CD4-positive, alpha-beta T cell treated with Interleukin-2 at 100 ng/mL for 4 hours (primary cell): ENCODE data around the gene NKAIN2.
"Not testable (repeated sequence)": the region's sequence is repeated elsewhere in the genome, so short reads cannot be mapped to it uniquely, and the experiment has no call there.

Experiments
- DNase-seq: peaks from one replicate; pipeline ENCODE4 v3.0.0-alpha.2; 2020; ENCODE audit warnings: low spot score

The NKAIN2 gene

DNA sequence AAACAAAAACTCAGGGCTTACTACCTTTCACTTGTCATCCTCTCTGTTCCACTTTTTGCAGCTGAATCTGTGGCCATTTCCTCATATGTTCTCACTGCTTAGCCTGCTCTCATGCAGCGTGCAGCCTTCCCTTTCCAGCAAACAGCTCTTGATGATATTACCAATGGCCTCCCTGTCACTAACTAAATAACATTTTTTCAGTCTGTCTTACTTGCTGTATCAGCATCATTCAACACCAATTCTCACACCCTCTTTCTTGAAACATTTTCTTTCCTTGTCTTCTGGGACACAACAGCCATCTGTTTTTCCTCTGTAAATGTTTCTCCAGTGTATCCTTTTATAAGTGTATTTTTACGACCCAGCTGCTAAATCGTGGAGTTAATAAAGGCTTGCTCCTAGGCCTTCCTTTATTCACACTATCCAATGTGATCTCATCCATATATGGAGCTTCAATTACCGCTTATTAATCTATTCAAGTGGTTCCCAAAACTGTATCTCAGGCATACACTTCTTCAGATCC is 634.9 kb downstream of the NKAIN2 start:
- no peak for DNase-seq

DNA sequence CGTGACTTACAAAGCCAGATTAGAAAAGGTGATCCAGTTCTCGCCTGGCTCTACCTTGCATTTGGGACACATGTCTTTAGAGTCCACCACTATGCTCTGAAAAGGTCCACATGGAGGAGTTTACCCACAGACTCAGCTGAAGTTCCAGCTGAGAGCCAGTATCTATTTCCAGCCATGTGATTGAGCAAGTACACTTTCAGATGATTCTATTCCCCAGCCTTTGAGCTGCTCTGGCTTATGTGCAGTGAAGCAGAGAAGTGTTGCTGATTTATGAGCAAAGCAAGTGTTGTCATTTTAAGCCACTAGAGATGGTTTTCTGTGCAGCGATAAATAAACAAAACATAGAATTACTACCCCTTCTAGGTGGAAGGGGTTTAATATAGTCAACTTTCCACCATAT is 637.8 kb downstream of the NKAIN2 start:
- DNase-seq, result no peak

DNA sequence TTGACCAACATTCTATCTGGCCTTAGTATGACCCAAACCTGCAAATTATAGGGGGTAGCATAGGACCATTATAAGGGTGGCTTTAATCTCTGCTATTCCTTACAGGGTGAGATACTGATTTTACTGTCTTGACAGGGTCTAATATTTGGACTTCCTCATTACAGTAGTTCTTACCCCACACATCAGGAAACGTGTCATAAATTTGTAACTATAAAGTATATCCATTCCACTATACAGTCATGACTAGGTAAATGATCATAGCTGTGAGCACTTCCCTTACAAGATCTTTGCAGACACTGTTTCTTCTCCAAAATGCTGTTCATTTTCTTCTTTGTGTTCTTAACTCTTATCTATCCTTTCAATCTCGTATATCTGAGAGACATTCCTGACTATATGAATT is 639.9 kb downstream of the NKAIN2 start:
- no peak for DNase-seq

DNA sequence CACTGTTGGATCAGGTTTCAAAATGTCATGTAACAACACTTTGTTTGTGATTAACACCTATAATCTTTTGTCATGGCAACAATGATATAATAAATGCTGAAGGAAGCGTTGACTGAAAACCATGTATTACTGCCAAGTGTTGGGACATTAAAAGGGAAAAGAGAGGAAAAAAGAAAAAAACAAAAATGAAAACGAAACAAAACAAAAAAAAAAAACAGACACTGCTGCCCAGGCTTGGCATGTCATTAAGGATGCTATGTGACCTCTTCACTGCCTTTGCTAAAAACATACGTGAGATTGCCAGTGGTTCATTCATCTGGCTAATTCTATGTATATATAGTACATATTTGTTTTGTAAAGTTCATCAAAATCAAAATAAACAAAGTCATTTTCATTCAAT is 641.9 kb downstream of the NKAIN2 start:
- no peak for DNase-seq

DNA sequence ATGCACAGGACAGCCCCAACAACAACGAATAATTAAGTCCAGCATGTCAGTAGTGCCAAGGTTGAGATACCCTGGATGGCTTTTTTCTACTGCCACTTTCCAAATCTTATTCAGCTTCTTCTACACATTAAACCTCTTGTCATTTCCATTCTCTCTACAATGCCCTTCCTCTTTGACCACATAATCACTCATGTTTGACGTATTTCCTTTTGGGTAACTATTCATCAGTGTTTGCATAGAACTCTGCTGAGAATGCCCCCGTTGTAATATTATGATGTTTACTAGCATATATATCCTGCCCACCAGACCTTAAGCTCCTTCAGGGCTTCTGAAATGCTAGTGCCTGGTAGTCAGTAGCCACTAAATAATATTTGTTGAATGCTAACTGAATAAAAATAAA is 643.3 kb downstream of the NKAIN2 start:
- DNase-seq, result no peak

DNA sequence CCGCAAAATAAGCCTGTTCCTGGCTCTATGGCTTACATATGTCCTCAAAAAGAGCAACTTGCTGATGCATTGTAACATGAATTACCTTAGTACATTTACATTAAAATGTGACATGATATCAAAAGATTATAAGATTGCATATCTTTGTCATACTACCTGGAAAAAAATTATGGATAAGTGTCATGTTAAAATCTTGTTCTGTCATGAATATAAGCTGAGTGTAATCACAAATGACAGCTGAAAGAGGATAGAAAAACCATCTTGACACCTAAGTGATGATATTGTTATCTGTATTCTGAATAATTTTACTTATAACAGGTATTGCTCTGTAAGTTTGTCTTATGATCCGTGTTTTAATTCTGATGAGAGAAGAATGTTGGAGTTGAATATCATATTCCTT is 655.6 kb downstream of the NKAIN2 start:
- DNase-seq, result no peak

DNA sequence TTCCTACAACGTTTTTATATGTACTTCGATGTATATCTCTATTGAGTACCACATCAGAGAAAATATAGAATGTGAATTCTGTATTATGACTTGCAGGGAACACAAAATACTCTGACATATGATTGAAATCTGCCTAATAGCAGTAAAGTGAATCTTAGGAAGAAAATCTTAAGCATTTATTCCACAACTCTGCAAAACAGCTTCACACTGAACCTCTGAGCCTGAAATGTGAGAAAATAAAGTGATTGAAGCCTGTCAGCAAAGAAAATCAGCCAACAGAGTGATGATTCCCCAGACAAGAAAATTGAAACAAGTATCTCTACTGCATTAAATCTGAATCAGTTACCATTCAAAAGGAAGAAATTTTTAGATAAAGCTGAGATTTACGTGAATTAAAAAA is 659.1 kb downstream of the NKAIN2 start:
- no peak for DNase-seq

DNA sequence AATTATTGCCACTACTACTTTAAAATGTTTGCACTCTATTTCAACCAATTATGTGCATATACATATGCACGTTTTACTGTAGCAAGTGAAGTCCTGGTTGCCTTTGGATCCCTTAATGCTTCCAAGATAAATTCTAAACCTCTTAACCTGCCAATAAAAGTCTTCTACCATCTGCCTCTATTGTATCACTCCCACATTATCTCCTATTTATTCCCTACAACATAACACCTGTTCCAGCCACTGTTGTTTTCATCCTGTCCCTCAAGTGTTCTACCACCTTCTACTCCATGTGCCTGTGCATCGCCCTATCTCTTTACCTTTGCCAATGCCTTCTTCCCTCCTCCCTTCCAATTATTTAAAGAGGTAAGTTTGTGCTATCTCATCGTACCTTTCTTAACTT is 659.6 kb downstream of the NKAIN2 start:
- DNase-seq, result no peak

DNA sequence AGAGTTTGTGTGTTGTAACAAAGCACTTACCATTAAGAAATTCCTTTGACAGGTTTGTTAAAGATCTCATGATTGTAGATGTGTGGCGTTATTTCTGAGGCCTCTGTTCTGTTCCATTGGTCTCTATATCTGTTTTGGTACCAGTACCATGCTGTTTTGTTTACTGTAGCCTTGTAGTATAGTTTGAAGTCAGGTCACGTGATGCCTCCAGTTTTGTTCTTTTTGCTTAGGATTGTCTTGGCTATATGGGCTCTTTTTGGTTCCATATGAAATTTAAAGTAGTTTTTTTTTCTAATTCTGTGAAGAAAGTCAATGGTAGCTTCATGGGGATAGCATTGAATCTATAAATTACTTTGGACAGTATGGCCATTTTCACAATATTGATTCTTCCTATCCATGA is 660.9 kb downstream of the NKAIN2 start:
- not testable (repeated sequence) for DNase-seq

DNA sequence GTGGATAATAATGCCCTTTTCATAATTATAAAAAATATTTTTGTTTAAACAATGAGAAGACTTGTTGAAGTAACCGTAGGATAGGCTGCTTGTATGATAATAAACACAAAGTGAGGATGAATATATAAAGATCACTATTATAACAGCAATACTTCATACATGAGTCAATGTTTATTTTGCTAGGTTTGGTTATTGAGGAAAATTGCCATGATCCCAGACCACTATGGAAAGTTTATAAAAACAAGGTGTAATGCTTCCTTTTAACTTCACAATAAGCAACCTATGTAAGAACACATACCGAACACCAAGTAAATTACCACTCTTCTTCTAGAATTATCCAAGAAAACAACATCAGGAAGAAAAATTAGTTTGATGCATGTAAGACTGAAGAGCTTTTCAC is 663.3 kb downstream of the NKAIN2 start:
- no peak for DNase-seq

DNA sequence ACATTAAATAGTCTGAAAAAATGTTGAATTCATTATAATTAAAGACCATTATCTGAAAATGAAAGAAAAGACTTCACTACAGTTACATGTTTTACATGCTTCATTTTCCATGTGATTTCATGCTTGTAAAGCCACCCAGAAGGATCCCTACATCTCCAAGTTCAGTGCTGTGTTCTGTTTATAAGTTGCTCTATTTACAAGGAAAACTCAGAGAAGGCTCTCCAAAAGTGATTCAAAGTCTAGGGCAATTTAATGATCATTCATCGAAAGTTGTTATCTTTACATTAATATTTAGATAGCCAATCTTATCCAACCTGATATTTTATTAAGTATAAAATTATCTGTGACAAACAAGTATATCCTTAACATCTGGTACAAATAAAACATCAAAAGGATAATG is 663.7 kb downstream of the NKAIN2 start:
- no peak for DNase-seq

DNA sequence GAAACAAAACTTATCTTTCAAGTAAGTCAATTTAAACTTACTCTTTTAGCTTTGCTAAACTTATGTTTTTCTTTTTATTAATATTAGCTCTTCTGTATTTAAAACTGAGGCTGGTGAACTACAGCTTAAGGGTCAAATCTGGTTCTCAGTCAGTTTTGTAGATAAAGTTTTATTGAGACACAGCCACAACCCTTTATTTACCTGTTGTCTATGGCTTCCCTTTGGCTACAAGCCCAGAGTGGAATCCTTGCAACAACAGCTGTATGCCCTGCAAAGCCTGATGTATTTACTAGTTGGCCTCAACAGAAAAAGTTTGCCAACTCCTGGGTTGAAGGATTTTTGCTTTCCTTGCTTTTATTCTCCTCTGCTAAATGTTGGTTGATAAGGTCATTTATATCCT is 667.1 kb downstream of the NKAIN2 start:
- DNase-seq, result no peak

DNA sequence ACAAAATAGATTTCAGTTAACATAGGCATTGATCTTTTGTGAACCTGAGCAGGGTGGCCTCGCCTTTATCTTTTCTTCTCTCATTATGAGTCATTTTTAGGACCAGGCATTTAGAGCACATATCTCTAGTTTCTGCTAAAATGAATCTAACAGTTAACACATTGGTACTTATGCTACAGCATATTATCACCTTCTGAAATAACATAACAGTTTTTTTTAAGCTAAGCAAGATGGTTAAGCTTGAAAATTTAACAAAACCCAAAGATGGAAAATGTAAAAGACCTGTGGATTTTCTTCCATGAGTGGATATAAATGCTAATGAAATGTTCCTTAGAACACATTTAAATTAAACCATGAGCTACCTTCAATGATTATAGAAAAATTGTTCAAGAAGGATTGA is 671.5 kb downstream of the NKAIN2 start:
- DNase-seq, result no peak

DNA sequence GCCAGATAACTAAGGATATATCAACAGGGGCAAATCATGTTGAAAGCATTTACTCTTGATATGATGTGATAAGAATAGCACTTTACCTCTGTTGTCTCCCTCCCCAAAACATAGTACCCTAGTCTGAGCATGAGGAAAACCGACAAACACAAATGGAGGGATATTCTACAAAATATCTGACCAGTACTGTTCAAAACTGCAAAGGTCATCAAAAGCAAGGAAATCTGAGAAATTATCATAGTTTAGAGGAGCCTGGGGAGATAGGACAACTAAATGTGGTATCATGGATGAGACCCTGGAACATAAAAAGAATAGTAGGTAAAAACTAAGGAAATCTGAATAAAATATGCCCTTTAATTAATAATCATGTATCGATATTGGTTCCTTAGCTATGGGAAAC is 675.2 kb downstream of the NKAIN2 start:
- no peak for DNase-seq

DNA sequence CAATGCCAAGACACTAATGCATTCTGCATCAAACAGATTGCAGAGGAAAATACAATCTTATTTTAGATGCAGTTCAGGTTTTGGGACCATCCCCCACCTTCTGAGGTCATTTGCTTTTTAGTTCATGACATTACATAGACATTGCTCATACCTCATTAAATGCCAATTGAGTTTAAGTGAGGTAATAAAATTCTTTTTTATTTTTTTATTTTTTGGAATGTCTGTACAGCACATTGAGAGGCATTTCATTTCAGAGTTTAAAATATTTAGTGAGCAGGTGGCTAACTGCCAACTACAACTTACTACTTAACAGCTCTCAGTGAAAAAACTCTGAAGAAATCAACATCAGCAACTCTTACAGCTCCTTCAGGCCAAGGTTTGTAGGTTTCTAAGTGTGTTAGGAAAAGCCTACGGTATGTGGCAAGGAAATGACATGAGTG is 676.3 kb downstream of the NKAIN2 start:
- no peak for DNase-seq

DNA sequence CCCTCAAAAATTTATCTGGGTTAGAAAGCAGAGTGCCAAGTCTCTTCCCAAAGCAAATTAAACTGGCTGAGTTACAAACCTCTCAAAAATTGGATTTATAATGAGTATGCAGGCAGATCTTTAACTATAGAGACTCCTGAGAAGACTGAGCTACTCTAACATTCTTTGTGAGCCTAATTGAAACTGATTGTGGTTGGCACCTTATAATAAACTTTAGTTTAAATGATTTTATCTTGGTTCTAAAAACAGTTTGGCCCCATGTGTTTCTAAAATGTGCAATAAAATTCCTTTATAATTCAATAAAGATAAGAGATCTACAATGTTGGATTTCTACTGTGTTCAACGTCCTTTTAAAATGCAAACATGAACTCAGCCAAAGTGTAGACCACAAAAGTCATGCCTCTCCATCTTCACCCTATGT is 678.4 kb downstream of the NKAIN2 start:
- DNase-seq, result no peak

DNA sequence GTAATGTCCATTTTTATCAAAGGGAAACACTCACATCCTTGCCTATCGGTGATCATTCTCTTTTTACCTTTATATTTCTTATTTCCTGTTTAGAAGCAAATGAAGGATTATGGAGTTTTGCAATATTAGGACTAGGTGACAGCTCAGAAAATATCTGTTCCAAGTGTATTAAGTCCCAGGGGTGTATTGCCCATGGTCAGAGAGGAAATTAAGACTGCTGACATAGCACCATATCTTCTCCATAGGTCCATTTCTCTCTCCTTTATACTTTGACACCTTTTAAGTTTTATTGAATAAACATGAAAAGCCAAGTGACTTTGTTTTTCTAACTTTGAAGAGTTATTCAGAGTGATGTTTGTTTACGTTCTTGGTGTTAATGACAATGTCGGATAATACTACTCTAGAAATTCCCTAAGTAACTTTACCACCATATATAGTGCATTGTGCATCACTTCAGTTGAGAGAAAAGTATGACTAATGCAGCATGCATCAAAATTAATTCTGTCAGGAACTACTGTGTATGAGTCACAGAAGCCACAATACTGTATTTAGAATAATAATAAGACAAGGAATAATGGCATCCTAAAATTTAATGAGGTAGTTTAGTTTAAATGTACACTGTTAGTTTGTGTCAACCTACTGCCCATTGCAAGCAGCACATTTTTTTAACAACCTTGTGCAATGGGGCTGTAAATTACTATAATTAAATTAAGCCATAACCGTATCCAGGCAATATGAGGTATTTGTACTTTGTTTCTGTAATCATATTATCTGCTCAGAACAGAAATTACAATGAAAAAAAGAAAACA is 684.2 kb downstream of the NKAIN2 start:
- DNase-seq, result no peak

DNA sequence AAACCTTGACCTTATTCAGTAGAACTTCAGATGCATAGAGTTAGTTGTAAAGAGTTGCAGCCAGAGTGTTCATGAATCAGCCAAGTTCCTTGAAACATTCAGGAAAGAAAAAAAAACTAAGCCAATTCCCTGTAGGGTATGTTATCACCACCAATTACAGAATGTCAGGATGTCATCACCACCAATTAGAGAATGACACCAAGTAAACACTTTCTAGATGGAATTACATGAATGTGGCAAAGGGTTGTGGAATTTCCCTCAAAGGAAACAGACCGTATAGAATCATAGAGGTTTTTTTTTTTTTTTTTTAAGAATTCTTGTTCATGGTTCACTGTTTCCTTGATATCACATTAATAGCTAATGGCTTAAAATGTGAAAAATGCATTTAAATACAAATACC is 686.5 kb downstream of the NKAIN2 start:
- DNase-seq, result no peak

DNA sequence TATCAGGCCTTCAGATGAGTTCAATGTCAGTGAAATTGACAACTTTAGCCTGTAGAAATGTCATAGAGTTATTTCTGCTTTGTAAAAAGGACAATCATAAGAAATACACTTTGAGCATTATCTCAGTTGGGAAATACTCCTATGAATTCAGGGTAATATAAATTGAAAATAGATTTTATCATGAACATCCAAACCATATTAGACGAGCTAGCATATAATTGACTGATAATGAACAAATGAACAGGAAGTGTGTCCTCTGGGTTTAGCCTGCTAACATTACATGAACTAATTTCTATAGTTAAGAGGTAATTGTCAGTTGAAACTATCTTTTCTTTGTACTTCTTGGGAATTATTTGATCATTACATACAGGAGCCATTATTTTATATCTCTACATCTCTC is 689.6 kb downstream of the NKAIN2 start:
- no peak for DNase-seq

DNA sequence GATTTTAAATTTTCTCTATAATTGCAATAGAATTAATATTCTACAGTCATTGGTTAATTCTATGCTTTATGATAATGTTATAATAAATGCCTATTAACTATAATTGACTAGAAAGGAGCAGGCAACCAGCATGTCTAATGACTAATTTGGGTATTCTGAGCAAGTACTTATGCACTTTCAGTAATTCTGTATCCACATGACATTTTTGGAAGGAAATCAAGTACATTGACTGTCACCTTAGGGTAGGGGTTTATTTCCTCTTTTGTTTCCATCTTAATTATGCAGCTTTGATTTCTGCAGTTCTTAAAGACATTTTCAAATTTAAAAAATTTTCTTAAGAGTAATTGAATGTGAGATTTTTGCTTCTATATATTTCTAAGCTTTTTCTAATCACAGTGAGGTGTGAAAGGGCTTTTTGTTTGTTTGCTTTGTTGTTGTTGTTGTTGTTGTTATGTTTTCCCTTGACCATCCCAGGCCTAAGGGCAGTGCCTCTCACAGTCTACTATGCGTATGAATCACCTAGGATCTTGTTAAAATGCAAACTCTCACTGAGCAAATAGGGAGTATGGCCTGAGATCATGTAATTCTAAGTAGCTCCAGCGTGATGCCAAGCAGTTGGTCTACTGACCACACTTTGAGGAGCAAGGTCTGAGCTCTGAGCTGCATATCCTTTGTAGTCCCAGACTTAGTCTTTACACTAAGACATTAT is 691.4 kb downstream of the NKAIN2 start:
- no peak for DNase-seq

DNA sequence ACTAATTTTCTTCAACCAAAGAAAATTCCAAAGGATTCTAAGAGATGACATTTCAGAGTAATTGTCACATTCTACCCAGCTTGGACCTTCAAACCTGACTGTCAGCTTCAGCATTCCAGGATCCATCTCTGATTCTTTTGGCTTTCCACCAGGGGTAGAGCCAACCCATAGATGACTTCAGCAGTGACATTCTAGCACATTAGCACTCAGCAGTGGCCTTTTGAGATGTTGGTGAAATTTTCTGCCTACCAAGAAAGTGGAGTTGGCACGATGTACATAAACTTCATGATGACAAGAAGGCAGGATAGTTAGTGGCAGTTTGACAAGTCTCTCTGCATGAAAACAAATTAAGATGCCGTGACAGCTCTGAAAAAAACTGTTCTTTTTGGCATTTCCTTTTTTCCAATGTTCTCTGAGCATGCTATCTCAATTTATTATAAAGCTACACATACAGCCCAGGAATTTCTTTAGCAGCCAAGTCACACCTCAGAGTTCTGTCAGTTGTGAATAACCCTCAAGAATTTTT is 692.1 kb downstream of the NKAIN2 start:
- no peak for DNase-seq

DNA sequence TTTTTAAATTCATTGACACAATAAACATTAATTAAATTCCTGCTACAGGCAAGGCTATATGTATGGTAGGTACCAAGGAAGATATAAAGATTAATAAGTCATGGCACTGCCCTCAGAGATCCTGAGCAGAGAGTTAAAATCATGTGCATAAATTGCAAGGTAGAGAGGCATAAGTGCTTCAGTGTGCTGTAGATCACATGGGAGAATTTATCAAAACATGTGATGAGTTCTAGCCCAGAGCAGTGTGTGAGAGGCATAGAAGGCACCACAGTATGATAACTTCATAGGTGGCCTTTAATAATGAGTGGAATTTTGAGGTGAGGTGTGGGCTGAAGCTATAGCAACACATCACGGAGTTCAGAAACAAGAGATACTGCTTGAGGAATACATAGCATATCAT is 692.7 kb downstream of the NKAIN2 start:
- no peak for DNase-seq

DNA sequence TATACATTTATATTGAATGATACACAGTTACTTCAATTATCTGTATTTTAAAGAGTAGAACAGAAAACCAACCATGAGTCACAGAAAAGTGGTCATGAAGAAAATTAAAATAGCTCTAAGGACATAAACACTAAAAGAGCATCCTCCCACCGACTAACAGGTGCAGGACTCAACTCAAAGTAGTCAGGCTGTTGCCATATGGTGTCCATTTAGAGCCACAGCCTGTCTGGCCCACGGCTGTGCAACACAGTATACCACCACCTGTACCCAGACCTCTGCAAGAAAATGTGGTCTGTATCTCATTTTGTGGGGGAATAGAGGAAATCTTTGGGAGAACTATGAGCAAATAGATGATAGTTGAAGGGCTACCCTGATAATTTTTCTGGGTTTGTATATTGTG is 708.8 kb downstream of the NKAIN2 start:
- DNase-seq, result no peak
